ENCODE measurements around the gene EEPD1.

DNA sequence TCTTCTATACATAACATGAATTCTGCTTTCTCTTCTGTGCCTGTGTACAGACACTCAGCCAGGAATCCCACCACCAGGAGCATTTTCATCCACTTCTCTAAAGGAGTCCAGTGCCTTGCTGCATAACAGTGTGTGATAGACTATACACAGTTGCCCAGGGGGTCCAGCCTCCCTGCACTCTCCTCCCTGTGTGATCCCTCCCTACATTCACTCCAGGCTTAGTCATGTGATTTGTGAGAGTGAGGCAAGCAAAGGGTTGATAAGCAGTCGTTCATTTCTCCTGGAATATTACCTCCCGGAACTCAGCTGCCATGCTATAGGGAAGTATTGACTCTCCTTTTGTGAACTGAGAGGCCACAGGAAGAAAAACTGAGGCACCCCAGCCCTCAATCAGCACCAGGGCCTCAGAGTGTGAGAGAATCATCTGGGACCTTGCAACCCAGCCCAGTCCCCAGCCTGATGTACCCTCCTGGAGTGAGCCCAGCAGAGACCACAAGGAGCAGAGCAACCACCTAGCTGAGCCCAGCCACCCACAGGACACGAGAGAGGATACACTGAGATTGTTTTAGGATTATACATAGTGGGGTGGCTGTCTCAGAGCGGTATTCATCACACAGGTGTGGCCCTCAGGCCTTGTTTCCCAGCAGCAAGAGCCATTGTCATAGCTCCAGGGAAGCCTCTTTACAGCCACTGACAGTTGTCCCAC is 45.0 kb upstream of the EEPD1 start:
- TF ChIP-seq POLR2A (IDR thresholded peaks at IDR 0.05; ENCODE audit: low read length) (no peak), CBX2 (IDR thresholded peaks at IDR 0.05; ENCODE audit: borderline replicate concordance, low read depth) (no peak), MAFK (IDR thresholded peaks at IDR 0.05; ENCODE audit: partially characterized antibody) (no peak)
- TF ChIP-seq, protein P1, sequence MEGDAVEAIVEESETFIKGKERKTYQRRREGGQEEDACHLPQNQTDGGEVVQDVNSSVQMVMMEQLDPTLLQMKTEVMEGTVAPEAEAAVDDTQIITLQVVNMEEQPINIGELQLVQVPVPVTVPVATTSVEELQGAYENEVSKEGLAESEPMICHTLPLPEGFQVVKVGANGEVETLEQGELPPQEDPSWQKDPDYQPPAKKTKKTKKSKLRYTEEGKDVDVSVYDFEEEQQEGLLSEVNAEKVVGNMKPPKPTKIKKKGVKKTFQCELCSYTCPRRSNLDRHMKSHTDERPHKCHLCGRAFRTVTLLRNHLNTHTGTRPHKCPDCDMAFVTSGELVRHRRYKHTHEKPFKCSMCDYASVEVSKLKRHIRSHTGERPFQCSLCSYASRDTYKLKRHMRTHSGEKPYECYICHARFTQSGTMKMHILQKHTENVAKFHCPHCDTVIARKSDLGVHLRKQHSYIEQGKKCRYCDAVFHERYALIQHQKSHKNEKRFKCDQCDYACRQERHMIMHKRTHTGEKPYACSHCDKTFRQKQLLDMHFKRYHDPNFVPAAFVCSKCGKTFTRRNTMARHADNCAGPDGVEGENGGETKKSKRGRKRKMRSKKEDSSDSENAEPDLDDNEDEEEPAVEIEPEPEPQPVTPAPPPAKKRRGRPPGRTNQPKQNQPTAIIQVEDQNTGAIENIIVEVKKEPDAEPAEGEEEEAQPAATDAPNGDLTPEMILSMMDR (IDR thresholded peaks at IDR 0.05): no peak
- TF ChIP-seq, protein P2, sequence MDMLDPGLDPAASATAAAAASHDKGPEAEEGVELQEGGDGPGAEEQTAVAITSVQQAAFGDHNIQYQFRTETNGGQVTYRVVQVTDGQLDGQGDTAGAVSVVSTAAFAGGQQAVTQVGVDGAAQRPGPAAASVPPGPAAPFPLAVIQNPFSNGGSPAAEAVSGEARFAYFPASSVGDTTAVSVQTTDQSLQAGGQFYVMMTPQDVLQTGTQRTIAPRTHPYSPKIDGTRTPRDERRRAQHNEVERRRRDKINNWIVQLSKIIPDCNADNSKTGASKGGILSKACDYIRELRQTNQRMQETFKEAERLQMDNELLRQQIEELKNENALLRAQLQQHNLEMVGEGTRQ (IDR thresholded peaks at IDR 0.05): no peak
